GM12892 (cell line): Measurements from ENCODE around the gene RNH1.

Experiments
- POLR2A ChIP-seq: IDR thresholded peaks from 2 replicates; pipeline ENCODE4 v1.6.1; 2011; ENCODE audit warnings: low read depth, low read length, control low read depth
- POLR2AphosphoS5 ChIP-seq: IDR thresholded peaks from 2 replicates; pipeline ENCODE4 v1.6.1; 2011; ENCODE audit warnings: low read depth, low read length, control low read depth

- TF ChIP-seq POLR2AphosphoS5 (no peak), POLR2A (no peak)
These were observed 14.2 kb upstream of the RNH1 start for GRCh38 chr11:521177-521688.
